Measurements from ENCODE around the gene NMUR1. TPM values are rescaled to one million over a fixed set of nuclear protein-coding genes. Genes with fewer than 3 reads are reported as not detected.
"Not testable (repeated sequence)": the region's sequence is repeated elsewhere in the genome, so short reads cannot be mapped to it uniquely, and the experiment has no call there.

NMUR1 gene
- total and polyA plus RNA-seq, 5 donors, result 0.50 to 1.9 (median 1.0) TPM

GRCh38 chr2:231568785-231569435 lies 38.7 kb upstream of the NMUR1 start:
- WGBS, result 86% methylated on average over 7 of the region's 7 CpGs
- no peak for DNase-seq
- Histone ChIP-seq H3K4me1 (ENCODE audit: control insufficient read depth, insufficient read depth, low read length) (no peaks in the 10 kb centered on the region), H3K27ac (ENCODE audit: low read length) (no peak overlapping the region), H3K27me3 (ENCODE audit: control insufficient read depth, insufficient read depth) (no peaks in the 10 kb centered on the region), H3K9me3 (ENCODE audit: control insufficient read depth, low read length) (no peaks in the 10 kb centered on the region), H3K4me3 (ENCODE audit: low read length) (no peak overlapping the region)
- intact Hi-C loops (cut with DNase I), result no loop called here
- peak; percentile 15 to 22 for ATAC-seq

- Histone ChIP-seq H3K4me1 (ENCODE audit: control insufficient read depth, insufficient read depth, low read length) (no peaks in the 10 kb centered on the region), H3K27me3 (ENCODE audit: control insufficient read depth, insufficient read depth) (no peaks in the 10 kb centered on the region), H3K27ac (ENCODE audit: low read length) (no peak overlapping the region), H3K9me3 (ENCODE audit: control insufficient read depth, low read length) (no peaks in the 10 kb centered on the region), H3K4me3 (ENCODE audit: low read length) (no peak overlapping the region)
- WGBS, result 75% methylated on average over 6 of the region's 6 CpGs
- no peak for DNase-seq
- ATAC-seq, result peak in 1 of 2 donors; percentile 14
- intact Hi-C loops (cut with DNase I), result no loop called here
These were observed 38.0 kb upstream of the NMUR1 start for GRCh38 chr2:231568098-231568784.

GRCh38 chr2:231567159-231567558 lies 36.9 kb upstream of the NMUR1 start:
- ATAC-seq (no peak), DNase-seq (no peak)
- WGBS, result 94% methylated on average over 3 of the region's 3 CpGs
- no peaks in the 10 kb centered on the region for H3K27me3 ChIP-seq (ENCODE audit: control insufficient read depth, insufficient read depth)
- H3K27ac ChIP-seq (ENCODE audit: low read length), result no peak overlapping the region
- intact Hi-C loops (cut with DNase I), result no loop called here
- H3K4me1 ChIP-seq (ENCODE audit: control insufficient read depth, insufficient read depth, low read length), result no peaks in the 10 kb centered on the region
- no peaks in the 10 kb centered on the region for H3K9me3 ChIP-seq (ENCODE audit: control insufficient read depth, low read length)
- H3K4me3 ChIP-seq (ENCODE audit: low read length), result no peak overlapping the region

- H3K4me1 ChIP-seq (ENCODE audit: control insufficient read depth, insufficient read depth, low read length), result no peaks in the 10 kb centered on the region
- H3K9me3 ChIP-seq (ENCODE audit: control insufficient read depth, low read length), result no peaks in the 10 kb centered on the region
- H3K27me3 ChIP-seq (ENCODE audit: control insufficient read depth, insufficient read depth), result no peaks in the 10 kb centered on the region
- 79% methylated on average over 4 of the region's 4 CpGs for WGBS
- DNase-seq, result no peak
- intact Hi-C loops (cut with DNase I), result no loop called here
- H3K4me3 ChIP-seq (ENCODE audit: low read length), result no peak overlapping the region
- H3K27ac ChIP-seq (ENCODE audit: low read length), result no peak overlapping the region
- no peak for ATAC-seq
These were observed 35.8 kb upstream of the NMUR1 start for GRCh38 chr2:231565887-231566594.

- ATAC-seq, result peak; percentile 87 to 89
- peak; percentile 57 to 72 (median 72) for DNase-seq
- WGBS, result 20% methylated on average over 3 of the region's 3 CpGs
- Histone ChIP-seq H3K9me3 (ENCODE audit: control insufficient read depth, low read length) (no peaks in the 10 kb centered on the region), H3K27me3 (ENCODE audit: control insufficient read depth, insufficient read depth) (no peaks in the 10 kb centered on the region), H3K4me3 (ENCODE audit: low read length) (no peak overlapping the region), H3K27ac (ENCODE audit: low read length) (no peak overlapping the region), H3K4me1 (ENCODE audit: control insufficient read depth, insufficient read depth, low read length) (no peaks in the 10 kb centered on the region)
- intact Hi-C loops (cut with DNase I), result loop anchor here in 2 of 4 donors (5.0 kb wide), 1 partner anchor 39 kb away; no protein-coding TSS in a partner anchor
These were observed 33.2 kb upstream of the NMUR1 start for GRCh38 chr2:231563378-231563961.

- WGBS, result 27% methylated on average over 11 of the region's 11 CpGs
- no peak overlapping the region for H3K27ac ChIP-seq (ENCODE audit: low read length)
These were observed 27.4 kb upstream of the NMUR1 start for GRCh38 chr2:231557571-231558217.

GRCh38 chr2:231556981-231557380 lies 26.7 kb upstream of the NMUR1 start:
- no peaks in the 10 kb centered on the region for H3K4me1 ChIP-seq (ENCODE audit: control insufficient read depth, insufficient read depth, low read length)
- DNase-seq (no peak), ATAC-seq (no peak)
- no peak overlapping the region for H3K27ac ChIP-seq (ENCODE audit: low read length)
- 85% methylated on average over 7 of the region's 7 CpGs for WGBS
- H3K27me3 ChIP-seq (ENCODE audit: control insufficient read depth, insufficient read depth), result no peaks in the 10 kb centered on the region
- no peaks in the 10 kb centered on the region for H3K9me3 ChIP-seq (ENCODE audit: control insufficient read depth, low read length)
- intact Hi-C loops (cut with DNase I), result loop anchor here in 3 of 4 donors (5.0 to 10.0 kb wide), 3 partner anchors 35 to 72 kb away; no protein-coding TSS in a partner anchor
- no peak overlapping the region for H3K4me3 ChIP-seq (ENCODE audit: low read length)

More at GRCh38 chr2:231557571-231558217, 27.4 kb upstream of the NMUR1 start:
- intact Hi-C loops (cut with DNase I), result loop anchor here in 3 of 4 donors (5.0 to 10.0 kb wide), 3 partner anchors 35 to 73 kb away; no protein-coding TSS in a partner anchor
- no peaks in the 10 kb centered on the region for H3K4me1 ChIP-seq (ENCODE audit: control insufficient read depth, insufficient read depth, low read length)
- no peaks in the 10 kb centered on the region for H3K9me3 ChIP-seq (ENCODE audit: control insufficient read depth, low read length)
- DNase-seq (peak; percentile 71 to 90 (median 89)), ATAC-seq (peak; percentile 91 to 95)
- no peak overlapping the region for H3K4me3 ChIP-seq (ENCODE audit: low read length)
- H3K27me3 ChIP-seq (ENCODE audit: control insufficient read depth, insufficient read depth), result no peaks in the 10 kb centered on the region

- H3K4me3 ChIP-seq (ENCODE audit: low read length); H3K9me3 ChIP-seq (ENCODE audit: control insufficient read depth, low read length); H3K27ac ChIP-seq (ENCODE audit: low read length); DNase-seq; H3K4me1 ChIP-seq (ENCODE audit: control insufficient read depth, insufficient read depth, low read length); H3K27me3 ChIP-seq (ENCODE audit: control insufficient read depth, insufficient read depth); ATAC-seq: not testable (repeated sequence)
- intact Hi-C loops (cut with DNase I), result loop anchor here in 3 of 4 donors (5.0 to 10.0 kb wide), 3 partner anchors 34 to 72 kb away; no protein-coding TSS in a partner anchor
- 94% methylated on average over 8 of the region's 8 CpGs for WGBS
These were observed 26.3 kb upstream of the NMUR1 start for GRCh38 chr2:231556496-231556895.

GRCh38 chr2:231554748-231555545 lies 24.7 kb upstream of the NMUR1 start:
- H3K9me3 ChIP-seq (ENCODE audit: control insufficient read depth, low read length), result no peaks in the 10 kb centered on the region
- H3K27ac ChIP-seq (ENCODE audit: low read length), result peak overlapping the region; percentile 21
- H3K27me3 ChIP-seq (ENCODE audit: control insufficient read depth, insufficient read depth), result no peaks in the 10 kb centered on the region
- peak; percentile 71 to 80 for ATAC-seq
- H3K4me3 ChIP-seq (ENCODE audit: low read length), result no peak overlapping the region
- no peaks in the 10 kb centered on the region for H3K4me1 ChIP-seq (ENCODE audit: control insufficient read depth, insufficient read depth, low read length)
- intact Hi-C loops (cut with DNase I), result loop anchor here in 3 of 4 donors (5.0 to 10.0 kb wide), 3 partner anchors 33 to 70 kb away; no protein-coding TSS in a partner anchor
- peak; percentile 70 to 88 (median 86) for DNase-seq
- 48% methylated on average over 14 of the region's 14 CpGs for WGBS

Measured in right cardiac atrium (tissue), 5 donors.